HG03460 (cell line): ENCODE data around the gene FRS3.

Experiments used
- ATAC-seq: cut with Tn5 transposase; IDR thresholded peaks from one replicate; pipeline ENCODE4 v1.9.1; 2021; ENCODE audit not compliant: unreplicated experiment

FRS3 gene

GRCh38 chr6:41744236-41744787, 35.4 kb downstream of the FRS3 start:
- ATAC-seq = no peak

- ATAC-seq = no peak
Observed at GRCh38 chr6:41743406-41744235, 36.1 kb downstream of the FRS3 start.

GRCh38 chr6:41741625-41742490, 37.8 kb downstream of the FRS3 start:
- no peak for ATAC-seq

- no peak for ATAC-seq
Observed at GRCh38 chr6:41740366-41741162, 39.1 kb downstream of the FRS3 start.

- ATAC-seq = no peak
Observed at GRCh38 chr6:41739041-41739440, 40.7 kb downstream of the FRS3 start.

- no peak for ATAC-seq
Observed at GRCh38 chr6:41737591-41738130, 42.0 kb downstream of the FRS3 start.

- ATAC-seq = no peak
Observed at GRCh38 chr6:41736800-41737555, 42.7 kb downstream of the FRS3 start.

GRCh38 chr6:41736186-41736733, 43.4 kb downstream of the FRS3 start:
- no peak for ATAC-seq

GRCh38 chr6:41735427-41736185, 44.1 kb downstream of the FRS3 start, which contains the start of gene TFEB:
Gene TFEB, minus strand, starts transcription at chr6:41735608. Its CDS starts 44,395 bp downstream, at chr6:41691213.
- peak; percentile 34 for ATAC-seq

- peak; percentile 20 for ATAC-seq
Observed at GRCh38 chr6:41734666-41735426, 44.9 kb downstream of the FRS3 start.

GRCh38 chr6:41733707-41734665, 45.7 kb downstream of the FRS3 start:
- ATAC-seq = peak; percentile 44

GRCh38 chr6:41733360-41733706, 46.4 kb downstream of the FRS3 start:
- ATAC-seq = no peak

GRCh38 chr6:41732591-41733359, 46.9 kb downstream of the FRS3 start:
- peak; percentile 35 for ATAC-seq

GRCh38 chr6:41732149-41732548, 47.6 kb downstream of the FRS3 start:
- ATAC-seq = no peak

- ATAC-seq = no peak
Observed at GRCh38 chr6:41731561-41732086, 48.1 kb downstream of the FRS3 start.
